Endodermal cell (in vitro differentiated cells): Measurements from ENCODE around the gene PIK3CD. TPM values are rescaled to one million over a fixed set of nuclear protein-coding genes. Genes with fewer than 3 reads are reported as not detected.

Source experiments
- DNase-seq: peaks from one replicate; pipeline ENCODE4 v3.0.0-alpha.2; 2017
- H3K27ac ChIP-seq: 2 replicates; pipeline ENCODE4 v1.5.1; 2013; ENCODE audit warnings: mild to moderate bottlenecking, low read depth, low read length, moderate library complexity
- H3K27me3 ChIP-seq: 2 replicates; pipeline ENCODE4 v1.6.1; 2013; ENCODE audit warnings: mild to moderate bottlenecking, low read length, moderate library complexity; ENCODE audit not compliant: insufficient read depth, control insufficient read depth, poor library complexity, severe bottlenecking
- H3K36me3 ChIP-seq: 2 replicates; pipeline ENCODE4 v1.7.0; 2013; ENCODE audit warnings: mild to moderate bottlenecking, low read length, moderate library complexity; ENCODE audit not compliant: control insufficient read depth, insufficient read depth
- H3K4me1 ChIP-seq: one replicate; pipeline ENCODE4 v1.7.0; 2013; ENCODE audit warnings: low read length; ENCODE audit not compliant: control insufficient read depth, insufficient read depth
- H3K4me3 ChIP-seq: 2 replicates; pipeline ENCODE4 v1.5.1; 2013; ENCODE audit warnings: mild to moderate bottlenecking, low read length, moderate library complexity
- H3K9ac ChIP-seq: 2 replicates; pipeline ENCODE4 v1.6.1; 2013; ENCODE audit warnings: mild to moderate bottlenecking, low read length, moderate library complexity; ENCODE audit not compliant: poor library complexity, severe bottlenecking; ENCODE audit errors: extremely low read depth
- H3K9me3 ChIP-seq: 2 replicates; pipeline ENCODE4 v1.6.1; 2013; ENCODE audit warnings: mild to moderate bottlenecking, low read length, moderate library complexity; ENCODE audit not compliant: control insufficient read depth
- H3K27ac Mint-ChIP-seq: 2 replicates; pipeline ENCODE4 v1.8.0; 2020; ENCODE audit warnings: mixed read lengths
- H3K27me3 Mint-ChIP-seq: 2 replicates; pipeline ENCODE4 v1.8.0; 2021; ENCODE audit warnings: mild to moderate bottlenecking, mixed read lengths; ENCODE audit not compliant: insufficient read depth
- H3K36me3 Mint-ChIP-seq: 2 replicates; pipeline ENCODE4 v1.8.0; 2020; ENCODE audit warnings: low read depth, mixed read lengths
- H3K4me1 Mint-ChIP-seq: 2 replicates; pipeline ENCODE4 v1.8.0; 2020; ENCODE audit warnings: mixed read lengths
- H3K4me3 Mint-ChIP-seq: 2 replicates; pipeline ENCODE4 v1.8.0; 2020; ENCODE audit warnings: mild to moderate bottlenecking, moderate library complexity, mixed read lengths
- H3K9me3 Mint-ChIP-seq: 2 replicates; pipeline ENCODE4 v1.8.0; 2020; ENCODE audit warnings: mild to moderate bottlenecking, mixed read lengths
- WGBS, 2 experiments: methylation state at CpG; one replicate each; pipeline versions ENCODE4 v1.1.5 to v1.1.7; 2013; ENCODE audit warnings: missing lambda C conversion rate in 2 of 2, mixed read lengths in 1 of 2; ENCODE audit not compliant: insufficient coverage in 1 of 2, insufficient read length in 1 of 2; 5-methylcytosine and 5-hydroxymethylcytosine counted together
- total RNA-seq, 2 donors: library from RNA; stranded (reverse); fragmentation: NEBNext Ultra II Directional in 1 of 2; extraction: Animal tissue kit (Norgen Biotek cat#: 25700) in 1 of 2; gene quantifications; 2 replicates in 1 of 2; 3 replicates in 1 of 2; pipeline ENCODE4 v1.2.1, GENCODE V29; 2021
- TF ChIP-seq, protein P1 (sequence below): fragments of 200-600 bp; sonication (generic); conservative IDR thresholded peaks from 2 replicates; pipeline ENCODE4 v1.5.0; 2021; ENCODE audit warnings: antibody characterized with exemption, mild to moderate bottlenecking

Gene PIK3CD
- total RNA-seq, 2 donors from 2014 or later: 13.9 to 14.2 TPM

DNA sequence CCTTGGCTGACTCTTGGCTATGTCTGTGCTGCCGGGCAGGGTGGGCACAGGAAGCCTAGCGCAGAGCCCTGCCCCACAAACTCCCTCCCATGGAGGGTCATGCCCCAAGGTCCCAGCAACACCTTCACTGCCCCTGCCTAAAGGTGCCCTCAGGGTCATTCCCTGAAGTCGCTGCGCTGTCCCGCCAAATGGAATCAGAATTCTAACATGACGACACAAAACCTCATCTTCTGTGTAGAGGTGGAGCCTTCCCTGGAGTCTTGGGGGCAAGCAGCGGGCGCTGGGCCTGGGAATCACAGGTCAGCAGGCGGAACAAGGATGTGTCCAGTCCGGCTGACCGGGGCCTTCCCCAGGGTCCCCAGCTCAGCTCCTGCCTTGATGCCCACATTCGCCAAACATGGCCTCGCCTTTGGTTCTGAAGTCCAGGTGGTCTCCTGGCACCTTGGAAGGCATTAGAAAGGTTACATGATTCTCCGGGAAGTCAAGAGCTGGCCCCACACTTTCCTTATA lies 45.5 kb upstream of the PIK3CD start:
- Histone ChIP-seq H3K4me3 (no peak overlapping the region), H3K9ac (no peak overlapping the region), H3K4me1 (no peaks in the 10 kb centered on the region), H3K9me3 (no peaks in the 10 kb centered on the region), H3K27me3 (no peaks in the 10 kb centered on the region), H3K27ac (no peak overlapping the region), H3K36me3 (peaks cover 9% of the 10 kb centered on the region)
- TF ChIP-seq, protein P1, sequence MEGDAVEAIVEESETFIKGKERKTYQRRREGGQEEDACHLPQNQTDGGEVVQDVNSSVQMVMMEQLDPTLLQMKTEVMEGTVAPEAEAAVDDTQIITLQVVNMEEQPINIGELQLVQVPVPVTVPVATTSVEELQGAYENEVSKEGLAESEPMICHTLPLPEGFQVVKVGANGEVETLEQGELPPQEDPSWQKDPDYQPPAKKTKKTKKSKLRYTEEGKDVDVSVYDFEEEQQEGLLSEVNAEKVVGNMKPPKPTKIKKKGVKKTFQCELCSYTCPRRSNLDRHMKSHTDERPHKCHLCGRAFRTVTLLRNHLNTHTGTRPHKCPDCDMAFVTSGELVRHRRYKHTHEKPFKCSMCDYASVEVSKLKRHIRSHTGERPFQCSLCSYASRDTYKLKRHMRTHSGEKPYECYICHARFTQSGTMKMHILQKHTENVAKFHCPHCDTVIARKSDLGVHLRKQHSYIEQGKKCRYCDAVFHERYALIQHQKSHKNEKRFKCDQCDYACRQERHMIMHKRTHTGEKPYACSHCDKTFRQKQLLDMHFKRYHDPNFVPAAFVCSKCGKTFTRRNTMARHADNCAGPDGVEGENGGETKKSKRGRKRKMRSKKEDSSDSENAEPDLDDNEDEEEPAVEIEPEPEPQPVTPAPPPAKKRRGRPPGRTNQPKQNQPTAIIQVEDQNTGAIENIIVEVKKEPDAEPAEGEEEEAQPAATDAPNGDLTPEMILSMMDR: no peak
- Mint-ChIP-seq H3K4me1 (no peaks in the 10 kb centered on the region), H3K27me3 (no peaks in the 10 kb centered on the region), H3K27ac (peak overlapping the region; percentile 17), H3K36me3 (peaks cover 16% of the 10 kb centered on the region), H3K9me3 (no peaks in the 10 kb centered on the region), H3K4me3 (no peak overlapping the region)
- no peak for DNase-seq
- WGBS, 2 experiments: 94 to 95% methylated on average over 8 to 14 of the region's 14 CpGs

DNA sequence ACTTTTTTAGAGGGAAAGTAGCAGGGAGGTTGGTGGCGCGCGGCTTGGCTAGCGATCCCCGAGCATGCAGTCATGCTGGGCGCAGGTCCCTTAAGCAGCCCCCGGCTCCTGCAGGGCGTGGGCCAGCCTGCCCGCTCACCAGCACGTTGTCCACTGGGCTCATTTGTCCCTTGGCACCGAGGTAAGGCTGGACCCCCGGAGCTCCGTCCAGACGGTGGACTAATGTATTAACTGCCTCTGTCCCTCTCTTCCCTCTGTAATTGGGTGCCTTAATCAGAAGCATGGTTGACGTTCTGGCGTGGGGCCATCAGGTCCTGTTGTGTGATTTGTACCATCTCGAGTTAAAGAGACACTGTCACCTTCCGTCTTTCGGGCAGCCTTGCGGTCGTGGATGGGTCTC lies 45.1 kb upstream of the PIK3CD start:
- Mint-ChIP-seq H3K9me3 (no peaks in the 10 kb centered on the region), H3K27ac (no peak overlapping the region), H3K36me3 (peaks cover 19% of the 10 kb centered on the region), H3K27me3 (no peaks in the 10 kb centered on the region), H3K4me1 (no peaks in the 10 kb centered on the region), H3K4me3 (no peak overlapping the region)
- no peak overlapping the region for H3K27ac ChIP-seq
- 95 to 97% methylated on average over 21 of the region's 21 CpGs for WGBS, 2 experiments
- no peaks in the 10 kb centered on the region for H3K27me3 ChIP-seq
- TF ChIP-seq, protein P1: no peak
- H3K9ac ChIP-seq: no peak overlapping the region
- no peak overlapping the region for H3K4me3 ChIP-seq
- DNase-seq: no peak
- H3K9me3 ChIP-seq: no peaks in the 10 kb centered on the region
- no peaks in the 10 kb centered on the region for H3K4me1 ChIP-seq
- peaks cover 10% of the 10 kb centered on the region for H3K36me3 ChIP-seq

DNA sequence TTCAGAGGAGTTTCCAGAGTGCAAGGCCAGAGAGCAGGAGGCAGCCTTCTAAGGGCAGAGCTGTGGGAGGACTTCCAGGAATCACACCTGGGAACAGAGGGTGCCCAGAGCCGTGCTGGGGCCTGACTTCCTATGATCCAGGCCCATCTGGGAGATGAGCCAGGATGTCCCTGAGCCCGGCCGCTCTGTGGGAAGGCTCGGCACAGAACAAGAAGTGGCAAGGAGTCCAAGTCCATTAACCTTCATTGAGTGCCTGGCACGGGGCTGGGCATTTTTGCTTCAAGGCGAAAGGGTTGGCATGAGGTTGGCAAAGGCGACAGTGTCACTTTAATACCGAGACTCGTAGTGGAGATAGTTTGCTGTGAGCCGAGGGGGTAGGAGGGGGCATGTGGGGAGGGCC lies 44.6 kb upstream of the PIK3CD start:
- no peaks in the 10 kb centered on the region for H3K9me3 ChIP-seq
- H3K27me3 ChIP-seq: no peaks in the 10 kb centered on the region
- Mint-ChIP-seq H3K4me3 (no peak overlapping the region), H3K4me1 (no peaks in the 10 kb centered on the region), H3K27ac (no peak overlapping the region), H3K27me3 (no peaks in the 10 kb centered on the region), H3K36me3 (peaks cover 21% of the 10 kb centered on the region), H3K9me3 (no peaks in the 10 kb centered on the region)
- WGBS, 2 experiments: 93 to 96% methylated on average over 10 of the region's 10 CpGs
- H3K36me3 ChIP-seq: peaks cover 10% of the 10 kb centered on the region
- no peak overlapping the region for H3K27ac ChIP-seq
- DNase-seq: no peak
- TF ChIP-seq, protein P1: no peak
- no peaks in the 10 kb centered on the region for H3K4me1 ChIP-seq
- H3K9ac ChIP-seq: no peak overlapping the region
- H3K4me3 ChIP-seq: no peak overlapping the region
